IMR-90 (cell line): ENCODE measurements around the gene TRPC6. TPM values are rescaled to one million over a fixed set of nuclear protein-coding genes. Genes with fewer than 3 reads are reported as not detected.

Source experiments
- ATAC-seq: fragments of 200-7000 bp; cut with Tn5 transposase; 2 replicates; pipeline ENCODE4 v1.9.1; 2020; ENCODE audit warnings: low read depth, mild to moderate bottlenecking, moderate library complexity
- BruUV-seq: library from RNA; stranded (reverse); fragments of 400-500 nt; replicated peaks from 2 replicates; lab custom pipeline; 2021; lab: Mats Ljungman, UMichigan
- CTCF ChIA-PET: fragments of 300-600 bp; formaldehyde crosslinking; extraction: SDS; loops from one replicate; lab custom pipeline; 2021; ENCODE audit warnings: antibody characterized with exemption; lab: Yijun Ruan, JAX
- POLR2A ChIA-PET: fragments of 300-600 bp; sonication (Branson Sonifier 250); formaldehyde crosslinking; loops from one replicate; lab custom pipeline; 2022; ENCODE audit warnings: antibody characterized with exemption; ENCODE audit not compliant: unreplicated experiment; lab: Charles Lee
- DNase-seq: peaks from one replicate; pipeline ENCODE4 v3.0.0; 2013
- H2AFZ ChIP-seq: replicated peaks from 2 replicates; pipeline ENCODE3; 2013; ENCODE audit warnings: low read length, mild to moderate bottlenecking; ENCODE audit not compliant: poor library complexity
- H2AK5ac ChIP-seq: 2 replicates; pipeline ENCODE4 v1.6.1; 2013; ENCODE audit warnings: low read depth, low read length, inconsistent platforms
- H2AK9ac ChIP-seq: replicated peaks from 2 replicates; pipeline ENCODE3; 2013; ENCODE audit warnings: mild to moderate bottlenecking, low read depth, low read length, moderate library complexity; ENCODE audit not compliant: poor library complexity
- H2BK120ac ChIP-seq: 2 replicates; pipeline ENCODE4 v1.6.1; 2013; ENCODE audit warnings: low read depth, low read length, inconsistent platforms
- H2BK15ac ChIP-seq: 3 replicates; pipeline ENCODE4 v1.6.1; 2013; ENCODE audit warnings: low read depth, low read length, inconsistent platforms
- H2BK20ac ChIP-seq: 2 replicates; pipeline ENCODE4 v1.6.1; 2013; ENCODE audit warnings: low read depth, mild to moderate bottlenecking, inconsistent platforms, low read length, moderate library complexity
- H2BK5ac ChIP-seq: 2 replicates; pipeline ENCODE4 v1.6.1; 2013; ENCODE audit warnings: mild to moderate bottlenecking, low read depth, low read length, inconsistent platforms; ENCODE audit not compliant: poor library complexity, severe bottlenecking
- H3K14ac ChIP-seq: replicated peaks from 2 replicates; pipeline ENCODE4 v1.6.1; 2013; ENCODE audit warnings: low read depth, low read length, inconsistent platforms
- H3K18ac ChIP-seq: 2 replicates; pipeline ENCODE4 v1.6.1; 2013; ENCODE audit warnings: low read depth, low read length, control low read depth
- H3K23ac ChIP-seq: 2 replicates; pipeline ENCODE4 v1.6.1; 2013; ENCODE audit warnings: low read depth, low read length, inconsistent platforms
- H3K27ac ChIP-seq: 2 replicates; pipeline ENCODE4 v1.5.1; 2013; ENCODE audit warnings: mild to moderate bottlenecking, control low read depth, low read length; ENCODE audit not compliant: insufficient read depth
- H3K27me3 ChIP-seq: 2 replicates; pipeline ENCODE4 v1.6.1; 2013; ENCODE audit warnings: low read length; ENCODE audit not compliant: control insufficient read depth, insufficient read depth
- H3K36me3 ChIP-seq: 2 replicates; pipeline ENCODE4 v1.6.1; 2013; ENCODE audit warnings: low read length, mixed read lengths; ENCODE audit not compliant: control insufficient read depth, insufficient read depth
- H3K4ac ChIP-seq: 2 replicates; pipeline ENCODE4 v1.6.1; 2013; ENCODE audit warnings: low read depth, low read length, inconsistent platforms
- H3K4me1 ChIP-seq: 2 replicates; pipeline ENCODE4 v1.6.1; 2013; ENCODE audit warnings: low read length, mixed read lengths; ENCODE audit not compliant: control insufficient read depth, insufficient read depth
- H3K4me2 ChIP-seq: 2 replicates; pipeline ENCODE4 v1.6.1; 2013; ENCODE audit warnings: low read depth, mild to moderate bottlenecking, control low read depth, low read length, moderate library complexity
- H3K4me3 ChIP-seq: 2 replicates; pipeline ENCODE4 v1.5.1; 2013; ENCODE audit warnings: low read depth, mild to moderate bottlenecking, control low read depth, low read length, moderate library complexity; ENCODE audit not compliant: insufficient read depth
- H3K56ac ChIP-seq: 2 replicates; pipeline ENCODE4 v1.6.1; 2013; ENCODE audit warnings: low read length, inconsistent platforms; ENCODE audit not compliant: insufficient read depth; ENCODE audit errors: extremely low read depth
- H3K79me1 ChIP-seq, 2 experiments: 2 replicates each; pipeline ENCODE4 v1.6.1; 2013; ENCODE audit warnings: low read length in 2 of 2, inconsistent platforms in 1 of 2, low read depth in 1 of 2
- H3K9ac ChIP-seq: 2 replicates; pipeline ENCODE4 v1.6.1; 2013; ENCODE audit warnings: low read depth, low read length, control low read depth
- H3K9me1 ChIP-seq: 2 replicates; pipeline ENCODE4 v1.6.1; 2013; ENCODE audit warnings: low read length, inconsistent platforms; ENCODE audit not compliant: insufficient read depth
- H3K9me3 ChIP-seq: 2 replicates; pipeline ENCODE4 v1.6.1; 2013; ENCODE audit warnings: low read length; ENCODE audit not compliant: control insufficient read depth, insufficient read depth
- H4K20me1 ChIP-seq: 2 replicates; pipeline ENCODE4 v1.6.1; 2013; ENCODE audit warnings: low read length, inconsistent platforms; ENCODE audit not compliant: insufficient read depth
- H4K5ac ChIP-seq: 2 replicates; pipeline ENCODE4 v1.6.1; 2013; ENCODE audit warnings: mild to moderate bottlenecking, low read depth, low read length, control low read depth
- H4K8ac ChIP-seq, 2 experiments: 2 replicates each; pipeline ENCODE4 v1.6.1; 2013; ENCODE audit warnings: low read depth in 2 of 2, low read length in 2 of 2, control low read depth in 1 of 2, inconsistent platforms in 1 of 2
- H4K91ac ChIP-seq: 2 replicates; pipeline ENCODE4 v1.6.1; 2013; ENCODE audit warnings: low read depth, low read length, inconsistent platforms; ENCODE audit not compliant: insufficient read depth
- CEBPB ChIP-seq: IDR thresholded peaks from 2 replicates; pipeline ENCODE4 v1.6.1; 2012; ENCODE audit warnings: low read depth, low read length, improper control_type of control experiment
- CTCF ChIP-seq: conservative IDR thresholded peaks from 2 replicates; pipeline ENCODE4 v1.5.1; 2012; ENCODE audit warnings: mild to moderate bottlenecking, low read depth, low read length, improper control_type of control experiment
- ELK1 ChIP-seq: fragments of 150-350 bp; IDR thresholded peaks from 2 replicates; pipeline ENCODE4 v1.6.1; 2016; ENCODE audit warnings: low read depth, mild to moderate bottlenecking, low read length, moderate library complexity, borderline replicate concordance
- FOS ChIP-seq: fragments of 150-350 bp; IDR thresholded peaks from 2 replicates; pipeline ENCODE4 v1.6.1; 2016; ENCODE audit warnings: low read depth, low read length
- NFE2L2 ChIP-seq: fragments of 150-350 bp; IDR thresholded peaks from 2 replicates; pipeline ENCODE4 v1.6.1; 2016; ENCODE audit warnings: low read depth, mild to moderate bottlenecking, low read length
- POLR2A ChIP-seq: IDR thresholded peaks from 2 replicates; pipeline ENCODE4 v1.6.1; 2012; ENCODE audit warnings: mild to moderate bottlenecking, low read depth, low read length
- RAD21 ChIP-seq: IDR thresholded peaks from 2 replicates; pipeline ENCODE4 v1.6.1; 2012; ENCODE audit warnings: low read length, improper control_type of control experiment
- RCOR1 ChIP-seq: IDR thresholded peaks from 2 replicates; pipeline ENCODE4 v1.6.1; 2012; ENCODE audit warnings: mild to moderate bottlenecking, low read length, improper control_type of control experiment; ENCODE audit not compliant: insufficient replicate concordance
- RFX5 ChIP-seq: IDR thresholded peaks from 2 replicates; pipeline ENCODE4 v1.8.0; 2012; ENCODE audit warnings: low read depth, mild to moderate bottlenecking, low read length, moderate library complexity
- SMC3 ChIP-seq: fragments of 150-350 bp; IDR thresholded peaks from 2 replicates; pipeline ENCODE4 v1.6.1; 2016; ENCODE audit warnings: low read depth, mild to moderate bottlenecking, antibody characterized with exemption, low read length, moderate library complexity
- WGBS, 2 experiments: methylation state at CpG; one replicate each; pipeline versions ENCODE4 v1.1.5 to v1.1.7; 2013; ENCODE audit warnings: missing lambda C conversion rate in 2 of 2; ENCODE audit not compliant: insufficient read length in 1 of 2; ENCODE audit errors: extremely low coverage in 2 of 2; 5-methylcytosine and 5-hydroxymethylcytosine counted together
- dilution Hi-C: fragments of 300-500 bp; cut with HindIII; formaldehyde crosslinking; loops from one replicate; pipeline ENCODE4 v1.14.3; 2018; ENCODE audit warnings: low sequenced_read_pairs; ENCODE audit not compliant: unreplicated experiment
- in situ Hi-C: fragments of 300-500 bp; cut with MboI; formaldehyde crosslinking; loops from 3 replicates; pipeline ENCODE4 v1.14.3; 2019; ENCODE audit warnings: low sequenced_read_pairs, inconsistent platforms, mixed read lengths
- intact Hi-C: fragments of 100-400 bp; cut with micrococcal nuclease; formaldehyde crosslinking; loops from 2 replicates; pipeline ENCODE4 v1.10.0; 2022
- polyA plus RNA-seq, 3 experiments: library from polyadenylated mRNA; depleted of rRNA; stranded (reverse); fragments of >200 nt; gene quantifications; 2 replicates each; pipeline ENCODE4 v1.2.3, GENCODE V29; 2012; ENCODE audit warnings: low replicate concordance in 1 of 3
- total RNA-seq: library from RNA; depleted of rRNA; stranded (reverse); fragments of >200 nt; gene quantifications from 2 replicates; pipeline ENCODE4 v1.2.3, GENCODE V29; 2012
- TF ChIP-seq, protein P1 (sequence below): fragments of 150-350 bp; IDR thresholded peaks from 2 replicates; pipeline ENCODE4 v1.6.1; 2017; ENCODE audit warnings: mild to moderate bottlenecking, antibody characterized with exemption, low read length, low read depth

TRPC6 gene
- total and polyA plus RNA-seq, 2 of the 4 experiments (the other 2 are of a cell fraction): 0.99 to 2.3 TPM

GRCh38 chr11:101584655-101585054 is 848 bp upstream of the TRPC6 start:
- Histone ChIP-seq H2AK9ac (no peak overlapping the region), H3K9me3 (0 out of 2 replicates have a peak, but pooled peaks cover 1% of the 10 kb centered on the region), H4K8ac (no peak overlapping the region), H3K79me1 (peaks cover 0 to 1% of the 10 kb centered on the region in 2 experiments; a peak in 1 of 4 replicates), H4K20me1 (no peaks in the 10 kb centered on the region), H3K9me1 (no peaks in the 10 kb centered on the region), H3K23ac (no peak overlapping the region), H2AK5ac (no peak overlapping the region), H3K14ac (no peak overlapping the region), H2BK15ac (no peak overlapping the region), H3K56ac (no peak overlapping the region), H4K91ac (no peak overlapping the region), H2BK120ac (no peak overlapping the region), H2BK20ac (no peak overlapping the region), H3K27ac (no peak overlapping the region), H3K27me3 (no peaks in the 10 kb centered on the region), H4K5ac (no peak overlapping the region), H3K36me3 (no peaks in the 10 kb centered on the region), H3K9ac (no peak overlapping the region), H3K4ac (no peak overlapping the region), H3K4me3 (no peak overlapping the region), H3K4me1 (no peaks in the 10 kb centered on the region), H2BK5ac (no peak overlapping the region), H2AFZ (no peak overlapping the region), H3K4me2 (no peak overlapping the region), H3K18ac (no peak overlapping the region)
- CTCF ChIA-PET: no interaction called here
- POLR2A ChIA-PET: no interaction called here
- ATAC-seq (no peak), DNase-seq (no peak)
- no TSS peak for BruUV-seq
- in situ Hi-C loops (loop anchor here (10.0 kb wide), 1 partner anchor 260 kb away; no protein-coding TSS in a partner anchor), intact Hi-C loops (loop anchor here (5.0 kb wide), 2 partner anchors 112 to 163 kb away; no protein-coding TSS in a partner anchor), dilution Hi-C loops (no loop called here)
- WGBS, 2 experiments: 67% methylated on average over 1 of the region's 2 CpGs; no CpG with 5 or more reads in 1 of the 2 experiments
- no peak for TF ChIP-seq RCOR1
- no peak for TF ChIP-seq RFX5
- TF ChIP-seq CEBPB: no peak
- no peak for TF ChIP-seq NFE2L2
- TF ChIP-seq, protein P1, sequence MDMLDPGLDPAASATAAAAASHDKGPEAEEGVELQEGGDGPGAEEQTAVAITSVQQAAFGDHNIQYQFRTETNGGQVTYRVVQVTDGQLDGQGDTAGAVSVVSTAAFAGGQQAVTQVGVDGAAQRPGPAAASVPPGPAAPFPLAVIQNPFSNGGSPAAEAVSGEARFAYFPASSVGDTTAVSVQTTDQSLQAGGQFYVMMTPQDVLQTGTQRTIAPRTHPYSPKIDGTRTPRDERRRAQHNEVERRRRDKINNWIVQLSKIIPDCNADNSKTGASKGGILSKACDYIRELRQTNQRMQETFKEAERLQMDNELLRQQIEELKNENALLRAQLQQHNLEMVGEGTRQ: no peak
- TF ChIP-seq ELK1: no peak
- TF ChIP-seq CTCF: no peak
- no peak for TF ChIP-seq POLR2A
- no peak for TF ChIP-seq SMC3
- TF ChIP-seq RAD21: no peak
- no peak for TF ChIP-seq FOS
